ENCODE measurements around the gene TNNT2.

TNNT2 gene

GRCh38 chr1:201345081-201345355 lies 32.5 kb downstream of the TNNT2 start:
- Mint-ChIP-seq H3K4me3 (no peak overlapping the region), H3K27me3 (ENCODE audit: low read depth) (peaks cover 21% of the 10 kb centered on the region), H3K27ac (no peak overlapping the region), H3K9me3 (peaks cover 5% of the 10 kb centered on the region), H3K4me1 (peaks cover 7% of the 10 kb centered on the region), H3K36me3 (ENCODE audit: low read depth) (no peaks in the 10 kb centered on the region)
- no peak for TF ChIP-seq CTCF (IDR thresholded peaks at IDR 0.05; ENCODE audit: unreplicated experiment in 3 of 3)

GRCh38 chr1:201344206-201345080 lies 33.0 kb downstream of the TNNT2 start:
- H3K27ac Mint-ChIP-seq = no peak overlapping the region
- peaks cover 7% of the 10 kb centered on the region for H3K4me1 Mint-ChIP-seq
- H3K27me3 Mint-ChIP-seq (ENCODE audit: low read depth) = peaks cover 21% of the 10 kb centered on the region
- no peak overlapping the region for H3K4me3 Mint-ChIP-seq
- TF ChIP-seq CTCF (IDR thresholded peaks at IDR 0.05; ENCODE audit: unreplicated experiment in 3 of 3) = no peak
- peaks cover 5% of the 10 kb centered on the region for H3K9me3 Mint-ChIP-seq
- H3K36me3 Mint-ChIP-seq (ENCODE audit: low read depth) = no peaks in the 10 kb centered on the region

GRCh38 chr1:201341377-201341776 lies 36.1 kb downstream of the TNNT2 start:
- Mint-ChIP-seq H3K4me3 (no peak overlapping the region), H3K36me3 (ENCODE audit: low read depth) (no peaks in the 10 kb centered on the region), H3K9me3 (peaks cover 5% of the 10 kb centered on the region), H3K4me1 (no peaks in the 10 kb centered on the region), H3K27ac (no peak overlapping the region), H3K27me3 (ENCODE audit: low read depth) (peaks cover 4% of the 10 kb centered on the region)
- TF ChIP-seq CTCF (IDR thresholded peaks at IDR 0.05; ENCODE audit: unreplicated experiment in 3 of 3) = no peak

- no peak overlapping the region for H3K4me3 Mint-ChIP-seq
- H3K36me3 Mint-ChIP-seq (ENCODE audit: low read depth) = no peaks in the 10 kb centered on the region
- H3K27ac Mint-ChIP-seq = no peak overlapping the region
- no peak for TF ChIP-seq CTCF (IDR thresholded peaks at IDR 0.05; ENCODE audit: unreplicated experiment in 3 of 3)
- peaks cover 5% of the 10 kb centered on the region for H3K27me3 Mint-ChIP-seq (ENCODE audit: low read depth)
- H3K9me3 Mint-ChIP-seq = peaks cover 5% of the 10 kb centered on the region
- no peaks in the 10 kb centered on the region for H3K4me1 Mint-ChIP-seq
These were observed 40.6 kb downstream of the TNNT2 start for GRCh38 chr1:201336711-201337450.

- Mint-ChIP-seq H3K27ac (no peak overlapping the region), H3K4me1 (no peaks in the 10 kb centered on the region), H3K36me3 (ENCODE audit: low read depth) (no peaks in the 10 kb centered on the region), H3K9me3 (no peaks in the 10 kb centered on the region), H3K27me3 (ENCODE audit: low read depth) (peaks cover 7% of the 10 kb centered on the region), H3K4me3 (no peak overlapping the region)
- no peak for TF ChIP-seq CTCF (IDR thresholded peaks at IDR 0.05; ENCODE audit: unreplicated experiment in 3 of 3)
These were observed 41.6 kb downstream of the TNNT2 start for GRCh38 chr1:201335901-201336300.

Measured in nephron (organoid).